ENCODE results near the gene MDFIC.

MDFIC gene

DNA sequence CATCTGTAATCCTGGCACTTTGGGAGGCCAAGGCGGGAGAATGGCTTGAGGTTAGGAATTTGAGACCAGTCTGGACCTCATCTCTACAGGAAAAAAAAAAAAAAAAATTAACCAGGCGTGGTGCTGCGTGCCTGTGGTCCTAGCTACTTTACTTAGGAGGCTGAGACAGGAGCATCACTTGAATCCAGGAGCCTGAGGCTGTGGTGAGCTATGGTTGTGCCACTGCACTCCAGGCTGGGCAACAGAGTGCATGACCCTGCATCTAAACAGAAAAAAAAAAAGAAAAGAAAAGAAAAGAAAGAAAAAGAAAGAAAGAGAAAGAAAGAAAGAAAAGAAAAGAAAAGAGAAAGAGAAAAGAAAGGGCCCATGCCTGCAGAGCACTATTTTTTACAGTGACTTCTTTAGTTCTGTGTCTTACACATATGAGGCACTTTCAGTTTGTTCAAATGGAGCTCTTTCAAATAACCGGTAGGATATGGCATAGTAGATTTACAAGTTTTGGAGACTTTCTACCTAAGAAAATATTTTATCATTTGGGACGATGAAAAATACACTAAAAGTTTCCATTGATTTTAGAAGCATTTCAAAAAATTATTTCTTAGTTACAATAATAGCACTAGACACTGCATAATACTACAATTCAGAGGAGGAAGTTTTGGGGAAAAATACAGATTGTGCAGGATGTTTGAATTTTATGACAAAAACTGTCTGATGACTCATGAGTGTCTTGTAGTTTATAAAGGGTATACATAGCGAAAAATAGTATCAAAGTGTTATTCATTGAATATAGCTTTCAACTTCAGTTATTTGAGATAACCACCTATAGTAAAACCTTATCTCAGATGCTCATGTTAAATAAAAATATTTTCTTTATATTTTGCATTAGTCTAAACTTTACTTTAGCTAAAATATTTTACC lies 75.9 kb downstream of the MDFIC start:
- DNase-seq (ENCODE audit: low read depth), result no peak

DNA sequence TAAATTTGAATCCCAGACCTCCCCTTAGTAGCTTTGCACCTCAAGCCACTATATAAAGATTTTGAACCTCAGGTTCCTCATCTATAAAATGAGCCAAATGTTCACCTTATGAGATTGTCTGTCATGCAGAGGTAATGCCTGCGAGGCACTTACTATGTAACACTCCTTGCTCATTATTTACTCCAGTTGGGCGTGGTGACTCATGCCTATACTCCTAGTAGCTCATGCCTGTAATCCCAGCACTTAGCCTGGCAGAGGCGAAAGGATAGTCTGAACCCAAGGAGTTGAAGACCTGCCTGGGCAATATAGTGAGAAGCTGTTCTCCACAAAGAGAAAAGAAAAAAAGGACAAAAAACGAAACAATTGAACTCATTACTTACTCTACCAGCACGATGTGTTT lies 82.2 kb downstream of the MDFIC start:
- no peak for DNase-seq (ENCODE audit: low read depth)

DNA sequence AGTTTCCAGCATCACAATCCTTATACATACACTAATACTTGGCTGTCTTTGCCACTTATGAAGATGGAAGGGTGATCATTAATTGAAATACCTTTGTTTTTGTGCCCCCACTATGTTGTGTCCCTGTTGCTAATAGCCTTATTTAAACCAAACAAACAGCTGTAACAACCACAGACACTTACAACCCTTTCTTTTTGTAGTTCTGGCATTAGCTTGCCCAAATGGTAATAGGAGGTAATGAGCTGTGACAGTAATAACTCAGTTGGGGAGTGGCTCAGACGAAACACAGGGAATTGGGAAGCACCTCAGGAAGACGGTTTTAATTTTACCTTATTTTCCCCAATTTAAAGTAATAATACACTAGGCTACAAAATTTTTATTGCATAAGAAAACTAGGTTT lies 83.4 kb downstream of the MDFIC start:
- DNase-seq (ENCODE audit: low read depth), result no peak

DNA sequence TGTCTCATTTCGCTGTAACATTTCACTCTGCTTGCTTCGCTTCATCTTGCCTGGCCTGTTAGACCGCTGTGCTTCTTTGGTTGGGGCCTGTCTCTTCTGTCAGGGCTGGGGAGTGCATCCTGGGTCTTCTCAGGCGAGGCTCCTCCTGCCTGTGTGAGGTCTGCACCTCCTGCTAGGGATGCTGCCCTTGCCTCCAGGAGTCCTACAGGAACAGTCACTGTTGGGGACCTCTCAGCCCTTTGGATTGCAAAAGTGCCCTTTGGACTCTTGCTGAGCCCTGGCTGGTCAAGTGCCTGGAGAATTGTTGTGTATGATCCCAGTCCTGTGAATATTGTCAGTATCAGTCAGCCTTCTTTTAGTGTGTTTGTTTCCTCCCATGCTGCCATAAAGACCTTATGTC lies 84.1 kb downstream of the MDFIC start:
- no peak for DNase-seq (ENCODE audit: low read depth)

DNA sequence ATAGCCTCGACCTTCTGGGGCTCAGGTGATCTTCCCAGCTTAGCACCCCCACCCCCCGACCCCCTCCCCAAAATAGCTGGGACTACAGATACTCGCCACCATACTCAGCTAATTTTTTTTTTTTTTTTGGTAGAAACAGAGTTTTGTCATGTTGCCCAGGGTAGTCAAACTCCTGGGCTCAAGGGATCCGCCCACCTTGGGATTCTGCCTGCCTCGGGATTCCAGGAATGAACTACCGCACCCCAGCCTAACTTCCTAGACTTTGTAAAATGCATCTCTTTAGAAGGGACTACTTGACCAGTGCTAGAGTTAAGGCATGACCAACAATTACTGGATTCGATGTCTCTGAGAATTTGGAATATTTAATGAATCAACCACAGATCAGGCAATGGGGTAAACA lies 85.9 kb downstream of the MDFIC start:
- no peak for DNase-seq (ENCODE audit: low read depth)

DNA sequence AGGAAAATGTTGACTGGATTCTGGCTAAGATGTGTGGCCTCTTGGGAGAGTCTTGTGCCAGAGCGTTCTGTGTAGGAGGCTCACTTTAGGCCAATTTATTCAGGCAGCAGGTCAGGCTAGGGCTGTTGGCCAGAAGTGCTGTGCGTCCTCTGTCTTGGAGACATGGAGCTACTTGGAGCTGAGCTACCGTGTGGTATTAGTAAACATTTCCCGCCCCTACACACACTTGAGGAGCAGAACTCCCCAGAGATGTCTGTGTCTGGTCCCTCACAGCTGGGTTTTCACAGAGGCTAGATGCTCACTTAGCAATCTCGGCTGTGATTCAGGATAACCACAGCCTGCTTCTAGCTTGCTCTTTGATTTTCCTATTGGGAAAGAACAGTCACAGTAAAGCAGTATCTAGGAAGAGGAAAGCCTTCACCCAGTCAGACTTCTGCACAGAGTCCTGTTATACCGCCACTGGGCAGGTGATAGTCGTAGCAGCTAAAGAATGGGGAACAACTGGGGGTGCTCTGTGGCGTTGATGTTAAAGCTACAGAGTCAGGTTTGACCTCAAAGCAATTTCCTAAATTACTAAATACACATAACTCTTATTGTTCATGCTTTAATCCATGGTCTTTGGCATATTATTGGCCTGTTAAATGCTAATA lies 86.7 kb downstream of the MDFIC start:
- no peak for DNase-seq (ENCODE audit: low read depth)

DNA sequence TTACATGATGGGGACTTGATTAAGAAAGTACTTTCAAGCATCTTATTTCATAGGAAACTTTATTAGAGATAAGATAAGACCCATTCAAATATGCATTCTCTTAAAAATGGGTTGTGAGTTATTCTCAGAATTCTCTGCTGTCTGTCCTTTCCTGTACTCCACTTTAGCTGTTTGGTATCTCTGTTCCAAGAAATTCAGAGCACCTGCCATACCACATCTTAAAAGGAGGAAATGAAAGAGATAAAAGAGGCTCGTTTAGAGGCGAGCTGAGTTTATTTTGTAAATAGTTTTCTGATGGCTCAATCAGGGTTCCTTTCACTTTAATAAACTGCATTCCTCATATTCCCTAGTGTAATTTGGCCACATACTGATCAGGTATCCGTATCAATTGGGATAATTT lies 87.2 kb downstream of the MDFIC start:
- no peak for DNase-seq (ENCODE audit: low read depth)

DNA sequence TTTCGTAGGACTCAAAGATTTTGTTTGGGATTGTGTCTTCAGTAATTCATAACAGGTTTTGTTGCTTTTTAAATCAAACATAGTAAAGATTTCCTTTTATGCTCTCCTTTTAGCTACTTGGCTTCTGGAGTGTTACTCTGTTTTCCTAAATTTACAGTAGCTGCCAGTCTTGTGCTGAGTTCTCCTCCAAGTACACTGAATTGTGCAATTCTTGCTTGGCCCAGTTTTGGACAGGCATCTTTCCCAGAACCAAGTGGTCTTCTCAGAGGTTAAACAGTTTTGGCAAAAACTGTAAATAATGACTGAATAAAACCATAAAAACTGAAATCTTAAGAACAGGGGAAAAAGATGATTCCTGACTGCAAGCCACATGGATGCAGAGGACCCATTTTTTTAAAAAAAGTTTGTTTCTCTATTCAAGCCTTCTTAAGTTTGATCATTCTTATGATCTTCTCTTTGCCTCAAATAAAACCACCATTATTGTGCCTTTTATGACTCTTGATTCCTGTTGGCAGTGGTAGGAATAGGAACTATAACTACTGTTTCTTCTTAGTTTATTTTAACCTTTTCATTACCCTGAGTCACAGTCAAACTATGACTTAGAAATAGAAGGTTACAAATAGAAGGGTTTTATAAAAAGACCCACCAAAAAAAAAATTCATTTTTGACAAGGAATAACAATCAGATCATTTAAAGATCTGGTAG lies 88.0 kb downstream of the MDFIC start:
- no peak for DNase-seq (ENCODE audit: low read depth)

DNA sequence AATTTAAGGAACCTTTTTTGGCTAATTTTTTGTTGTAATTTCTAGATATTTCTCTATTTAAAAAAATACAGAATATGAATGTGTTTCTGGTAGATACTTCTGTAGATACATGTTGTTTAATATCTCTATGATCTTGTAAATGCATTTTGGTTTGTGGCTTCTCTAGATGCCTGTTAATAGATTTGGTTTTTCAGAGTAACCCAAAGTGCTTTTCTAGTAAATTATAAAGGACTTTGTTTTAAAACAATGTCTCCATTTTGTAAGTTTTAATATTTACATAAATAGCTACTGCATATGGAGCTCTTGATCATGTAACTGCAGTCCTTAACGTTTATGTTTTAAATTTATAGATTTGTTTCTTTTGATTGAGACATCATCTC lies 88.5 kb downstream of the MDFIC start:
- no peak for DNase-seq (ENCODE audit: low read depth)

DNA sequence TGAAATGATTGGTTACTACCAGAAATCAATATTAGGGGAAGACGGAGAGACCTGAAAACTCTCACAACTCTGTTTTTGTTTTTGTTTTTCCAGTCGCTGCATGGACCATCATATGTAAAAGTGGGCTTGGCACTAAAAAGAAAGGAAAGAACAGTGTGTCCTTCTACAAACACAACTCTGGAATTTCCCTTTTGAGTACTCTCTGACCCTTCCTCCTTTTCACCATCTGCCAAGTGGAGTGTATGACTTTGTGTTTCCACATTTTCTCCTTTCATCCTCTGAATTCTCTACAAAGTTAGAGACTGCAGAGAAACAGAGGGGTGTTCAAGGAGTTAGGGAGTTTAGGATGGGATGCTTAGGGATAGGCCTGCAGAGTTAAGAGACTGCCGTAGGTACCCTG lies 92.0 kb downstream of the MDFIC start:
- DNase-seq (ENCODE audit: low read depth), result no peak

DNA sequence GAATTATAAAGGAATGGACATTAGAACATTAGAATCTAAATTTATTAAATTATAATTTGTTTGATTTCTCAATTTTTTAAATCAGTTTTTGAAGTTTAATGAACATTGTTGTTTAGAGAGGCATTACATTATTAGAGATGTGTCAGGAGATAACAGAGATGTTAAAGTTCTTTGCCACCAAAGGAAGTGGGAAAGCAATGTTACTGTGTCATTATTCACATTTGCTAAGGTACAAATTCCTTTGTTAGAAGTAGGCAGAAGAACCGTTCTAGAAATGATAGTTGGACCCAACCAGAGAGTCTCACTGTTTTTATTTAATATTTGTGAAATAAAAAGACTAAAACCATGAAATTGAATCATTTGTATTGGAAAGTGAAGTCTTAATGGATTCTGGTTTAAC lies 92.9 kb downstream of the MDFIC start:
- no peak for DNase-seq (ENCODE audit: low read depth)

DNA sequence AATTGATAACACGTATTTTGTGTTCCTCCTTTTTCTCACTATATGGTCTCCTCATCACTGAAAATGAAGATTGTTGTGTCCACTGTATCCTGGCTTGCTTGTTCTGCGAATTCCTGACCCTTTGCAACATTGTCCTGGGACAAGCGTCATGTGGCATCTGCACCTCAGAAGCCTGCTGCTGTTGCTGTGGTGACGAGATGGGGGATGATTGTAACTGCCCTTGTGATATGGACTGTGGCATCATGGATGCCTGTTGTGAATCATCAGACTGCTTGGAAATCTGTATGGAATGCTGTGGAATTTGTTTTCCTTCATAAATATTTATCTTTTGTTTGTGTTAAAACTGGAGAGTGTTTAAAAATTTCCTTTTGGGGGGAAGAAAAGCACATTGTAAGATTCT lies 93.7 kb downstream of the MDFIC start:
- no peak for DNase-seq (ENCODE audit: low read depth)

DNA sequence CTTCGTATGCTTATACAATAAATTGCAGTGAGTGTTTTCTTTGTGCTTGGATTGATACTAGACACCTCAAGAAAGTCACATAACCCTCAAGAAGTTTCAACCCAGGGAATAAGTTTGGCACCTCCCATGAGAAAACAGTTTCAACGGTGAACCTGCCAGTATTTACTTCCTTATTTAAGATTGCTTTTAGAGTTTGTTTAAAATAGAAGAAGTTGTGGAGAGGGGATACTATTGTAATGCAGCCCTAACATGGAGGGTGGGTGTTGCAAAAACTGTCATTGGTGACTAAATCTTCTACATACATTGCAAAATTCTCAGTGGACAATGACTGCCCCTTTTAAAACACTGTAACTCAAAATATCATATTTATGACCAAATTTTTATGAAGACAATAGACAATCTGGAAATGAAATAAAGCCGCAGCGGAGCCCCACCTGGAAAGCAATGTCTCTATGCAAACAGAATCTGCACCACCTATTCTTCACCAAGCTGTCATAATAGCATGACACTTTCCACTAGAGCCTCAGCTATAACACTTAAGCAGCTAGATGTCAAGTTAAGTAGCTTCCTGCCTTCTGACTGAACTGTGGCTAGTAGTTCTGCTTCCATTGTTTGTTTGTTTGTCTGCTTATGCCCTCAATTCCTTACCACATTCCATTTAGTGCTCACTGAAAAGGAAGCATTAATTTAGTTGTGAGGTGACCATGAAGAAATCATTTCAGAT lies 98.2 kb downstream of the MDFIC start:
- no peak for DNase-seq (ENCODE audit: low read depth)

DNA sequence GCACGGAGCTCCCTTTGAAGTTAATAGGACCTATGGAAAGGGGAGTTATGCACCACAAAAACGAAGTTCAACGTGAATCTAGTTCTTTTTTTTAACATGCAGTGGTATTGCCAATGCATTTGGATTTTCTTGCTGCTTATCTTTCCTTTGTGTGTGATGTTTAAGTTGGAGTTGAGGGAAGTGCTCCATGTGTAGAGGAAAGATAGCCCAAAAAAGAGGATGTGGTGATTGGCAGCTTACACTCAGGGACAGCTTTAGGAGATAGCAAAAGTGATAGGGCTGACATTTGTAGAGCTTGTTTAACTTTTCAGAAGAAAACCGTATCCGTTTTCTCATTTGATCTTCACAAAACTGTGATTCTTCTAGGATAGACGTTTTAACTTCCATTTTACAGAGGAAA lies 101.3 kb downstream of the MDFIC start:
- DNase-seq (ENCODE audit: low read depth), result no peak

DNA sequence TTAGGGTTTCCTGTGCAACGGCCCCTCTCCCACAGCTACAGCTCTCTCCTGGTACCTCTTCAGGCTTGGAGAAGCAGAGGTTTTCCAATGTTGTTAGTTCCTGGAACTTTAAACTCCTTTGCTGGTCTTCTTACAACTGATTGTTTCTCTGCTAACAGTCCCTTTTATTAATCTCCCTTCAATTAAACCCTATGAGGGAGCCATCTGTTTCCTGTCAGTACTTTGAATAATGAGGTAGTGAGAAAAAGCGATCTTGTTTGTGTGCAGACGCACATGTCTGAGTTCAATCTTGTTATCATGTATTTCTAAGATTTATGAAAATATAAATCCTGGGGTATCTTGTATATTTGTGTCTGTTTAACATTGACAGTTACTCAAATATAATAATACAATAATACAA lies 102.4 kb downstream of the MDFIC start:
- no peak for DNase-seq (ENCODE audit: low read depth)

DNA sequence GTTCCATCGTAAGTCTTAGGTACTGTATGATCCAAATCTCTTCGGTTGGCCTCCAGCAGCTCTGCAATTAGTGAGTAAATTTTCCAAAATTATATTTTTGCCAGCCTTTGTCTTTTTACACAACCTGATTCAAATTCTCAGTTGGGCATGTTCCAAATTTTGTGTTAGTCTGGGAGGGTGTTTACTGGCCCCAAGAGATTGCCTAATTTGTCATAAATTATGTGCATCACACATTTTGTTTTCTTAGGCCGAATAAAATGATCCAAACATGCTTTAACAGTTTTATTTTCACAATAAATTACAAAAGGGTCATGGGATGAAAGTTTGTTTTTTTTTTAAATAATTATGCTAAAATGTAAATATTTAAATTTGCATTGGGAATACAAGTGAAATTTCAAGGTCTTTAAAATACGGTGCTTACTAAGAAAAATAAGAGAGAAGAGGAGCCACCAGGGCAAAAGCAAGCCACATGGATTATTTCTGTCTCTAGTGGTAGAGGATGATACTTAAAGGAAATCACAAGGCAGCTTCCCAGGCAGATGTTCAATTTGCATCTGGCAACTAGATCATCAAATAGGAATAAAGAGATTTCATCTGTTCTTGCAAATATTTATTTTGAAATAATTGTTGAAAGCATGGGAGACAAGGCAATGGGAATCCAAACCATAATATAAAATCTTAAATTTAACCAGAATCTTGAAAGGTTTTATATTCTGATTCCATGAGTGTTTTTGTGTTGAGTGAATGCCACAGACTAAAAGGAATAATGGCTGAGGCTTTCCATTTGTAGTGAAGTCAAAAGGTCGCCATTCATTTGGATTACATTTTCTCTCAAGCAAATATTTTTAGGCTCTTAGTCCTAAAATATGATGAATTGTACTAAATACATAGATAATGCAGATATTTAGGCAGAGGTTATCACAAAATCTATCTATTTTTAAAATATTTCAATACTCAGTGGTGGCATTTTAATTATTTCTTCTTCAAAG lies 111.1 kb downstream of the MDFIC start:
- DNase-seq (ENCODE audit: low read depth), result no peak

DNA sequence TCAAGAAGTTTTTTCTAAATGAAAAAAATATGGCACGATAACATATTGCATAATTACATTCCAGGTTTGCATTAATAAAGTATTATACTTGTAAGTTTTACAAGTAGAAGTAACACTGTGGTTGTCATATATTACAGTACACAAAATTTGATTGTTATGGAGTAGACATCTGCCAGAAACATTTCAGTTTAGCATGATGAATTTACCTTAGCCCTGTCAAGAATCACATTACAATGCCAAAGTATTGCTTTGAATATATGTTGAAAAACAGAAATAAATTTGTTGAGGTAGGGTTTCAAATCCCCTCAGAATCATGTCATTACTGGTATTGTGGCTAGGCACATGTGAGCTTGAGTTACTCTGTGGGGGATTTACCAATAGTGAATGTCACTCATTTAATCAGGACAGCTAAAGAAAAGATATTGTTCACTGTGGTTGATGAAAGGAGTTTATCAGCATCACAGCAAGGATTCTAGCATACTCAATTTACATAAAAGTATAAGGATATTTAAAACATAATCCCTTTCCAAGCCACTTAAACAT lies 112.1 kb downstream of the MDFIC start:
- no peak for DNase-seq (ENCODE audit: low read depth)

DNA sequence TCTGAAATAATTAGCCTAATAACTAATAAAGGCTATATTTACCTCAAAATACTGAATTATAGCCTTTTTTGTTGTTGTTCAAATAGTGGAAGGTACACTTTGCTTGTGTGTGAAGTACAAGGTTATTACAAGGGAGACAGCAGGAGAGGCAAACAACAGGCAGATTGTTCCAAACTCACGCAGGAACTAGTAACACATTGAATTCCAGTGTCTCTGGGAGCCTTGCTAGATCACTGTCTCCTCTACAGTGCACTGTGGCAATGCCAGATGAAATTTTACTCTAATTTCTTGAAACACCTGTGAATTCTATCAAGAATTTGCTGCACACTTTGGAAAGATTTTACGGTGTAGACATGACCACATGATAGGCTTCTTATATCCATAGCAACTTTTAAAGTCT lies 112.6 kb downstream of the MDFIC start:
- no peak for DNase-seq (ENCODE audit: low read depth)

DNA sequence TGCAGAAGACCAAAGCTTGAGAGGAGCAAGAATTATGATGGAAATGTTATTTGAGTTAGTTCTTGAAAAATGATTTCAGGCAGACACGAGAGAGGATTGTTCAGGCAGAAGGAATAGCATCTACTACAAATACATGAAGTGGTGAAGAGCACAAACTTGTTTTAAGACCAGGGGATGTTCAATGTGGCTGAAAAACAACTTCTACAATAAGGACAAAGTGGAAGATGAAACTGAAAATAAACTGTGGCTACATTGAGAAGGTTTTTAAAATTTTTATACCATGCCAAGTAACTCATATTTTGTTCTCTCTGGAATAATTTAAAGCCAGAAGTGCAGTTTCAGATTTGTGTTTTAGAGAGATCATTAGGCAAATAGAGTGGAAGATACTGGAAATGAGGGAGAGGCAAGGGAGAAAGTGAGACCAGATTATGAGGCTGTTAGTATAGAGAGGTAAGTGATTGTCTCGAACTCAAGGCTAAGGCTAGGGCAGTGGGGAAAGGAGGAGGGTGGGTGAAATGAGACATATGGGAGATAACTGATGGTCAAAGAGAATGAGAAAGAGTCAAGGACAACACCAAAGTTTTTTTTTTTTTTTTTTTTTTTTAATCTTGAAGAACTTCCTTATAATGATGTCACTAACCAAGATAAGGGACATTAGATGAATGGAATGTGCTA lies 115.4 kb downstream of the MDFIC start:
- DNase-seq (ENCODE audit: low read depth), result no peak

DNA sequence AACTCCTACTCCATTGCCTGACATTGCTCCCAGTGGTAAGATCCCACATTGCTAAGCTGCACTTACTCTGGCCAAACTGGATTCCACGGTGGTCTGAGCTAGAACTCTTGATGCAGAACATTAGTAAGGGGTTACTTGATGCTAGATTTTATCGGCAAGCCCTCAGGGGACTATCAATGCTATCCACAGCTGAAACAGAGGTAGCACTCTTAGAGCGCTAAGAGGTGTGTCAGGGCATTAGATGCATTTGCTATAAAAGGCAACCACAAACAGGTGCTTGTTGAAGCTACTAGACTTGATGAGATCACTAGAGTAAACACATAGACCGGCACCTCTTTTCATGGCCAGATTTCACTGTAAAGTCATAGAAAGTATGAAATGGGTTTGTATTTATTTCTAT lies 116.3 kb downstream of the MDFIC start:
- no peak for DNase-seq (ENCODE audit: low read depth)

Data from activated T-helper 1 cell treated with Interleukin-2 at 50 U/mL for 16 hours (primary cell).